NT2/D1 (cell line): ENCODE data around the gene MUC5B.
A peak's percentile ranks its signal among the peaks of the same experiment; 100 is the strongest.

Experiments
- DNase-seq: peaks from one replicate; pipeline ENCODE4 v3.0.0-alpha.2; 2011; ENCODE audit warnings: low read depth, low spot score
- H3K27me3 ChIP-seq: 2 replicates; pipeline ENCODE4 v1.6.0; 2011; ENCODE audit warnings: mild to moderate bottlenecking; ENCODE audit not compliant: insufficient read length, insufficient read depth
- H3K36me3 ChIP-seq: 2 replicates; pipeline ENCODE4 v1.6.1; 2011; ENCODE audit warnings: mild to moderate bottlenecking, low read length, mixed read lengths; ENCODE audit not compliant: insufficient read depth, insufficient read length
- H3K4me1 ChIP-seq: 2 replicates; pipeline ENCODE4 v1.5.1; 2011; ENCODE audit not compliant: insufficient read depth, insufficient read length
- H3K4me3 ChIP-seq: 2 replicates; pipeline ENCODE4 v1.5.1; 2011; ENCODE audit warnings: low read depth; ENCODE audit not compliant: insufficient read length
- H3K9ac ChIP-seq: 2 replicates; pipeline ENCODE4 v1.6.0; 2011; ENCODE audit warnings: low read depth; ENCODE audit not compliant: insufficient read length
- H3K9me3 ChIP-seq: 2 replicates; pipeline ENCODE4 v1.5.1; 2011; ENCODE audit warnings: mild to moderate bottlenecking, low read length; ENCODE audit not compliant: insufficient read depth
- SUZ12 ChIP-seq: IDR thresholded peaks from 2 replicates; pipeline ENCODE4 v1.6.1; 2011; ENCODE audit not compliant: insufficient read length, insufficient read depth; ENCODE audit errors: extremely low read depth
- YY1 ChIP-seq: IDR thresholded peaks from 2 replicates; pipeline ENCODE4 v1.6.1; 2011; ENCODE audit not compliant: insufficient read length, insufficient read depth
- ZNF274 ChIP-seq: IDR thresholded peaks from 2 replicates; pipeline ENCODE4 v1.6.1; 2011; ENCODE audit warnings: mild to moderate bottlenecking, low read depth, low read length

MUC5B gene

GRCh38 chr11:1218256-1218787, 4.5 kb upstream of the MUC5B start:
- no peaks in the 10 kb centered on the region for H3K36me3 ChIP-seq
- peaks cover 18% of the 10 kb centered on the region for H3K27me3 ChIP-seq
- H3K4me3 ChIP-seq: no peak overlapping the region
- no peak for TF ChIP-seq ZNF274
- TF ChIP-seq YY1: no peak
- no peak for TF ChIP-seq SUZ12
- no peak for DNase-seq
- no peak overlapping the region for H3K9ac ChIP-seq
- peaks cover 8% of the 10 kb centered on the region for H3K4me1 ChIP-seq
- peaks cover 18% of the 10 kb centered on the region for H3K9me3 ChIP-seq

GRCh38 chr11:1218788-1219445, 3.9 kb upstream of the MUC5B start:
- Histone ChIP-seq H3K9ac (no peak overlapping the region), H3K27me3 (peaks cover 16% of the 10 kb centered on the region)

GRCh38 chr11:1219446-1219833, 3.4 kb upstream of the MUC5B start:
- Histone ChIP-seq H3K4me3 (no peak overlapping the region), H3K4me1 (peaks cover 15% of the 10 kb centered on the region), H3K9ac (peak overlapping the region; percentile 42), H3K27me3 (peaks cover 12% of the 10 kb centered on the region), H3K9me3 (peaks cover 11% of the 10 kb centered on the region; the same call in 1 of the 2 replicates), H3K36me3 (no peaks in the 10 kb centered on the region)
- TF ChIP-seq ZNF274 (no peak), YY1 (no peak), SUZ12 (no peak)
- no peak for DNase-seq

More at GRCh38 chr11:1218788-1219445, 3.9 kb upstream of the MUC5B start:
- Histone ChIP-seq H3K36me3 (no peaks in the 10 kb centered on the region), H3K4me3 (no peak overlapping the region), H3K9me3 (peaks cover 16% of the 10 kb centered on the region), H3K4me1 (peaks cover 12% of the 10 kb centered on the region)
- DNase-seq: no peak
- TF ChIP-seq SUZ12: no peak
- TF ChIP-seq YY1: no peak
- TF ChIP-seq ZNF274: no peak

GRCh38 chr11:1219834-1220815, 2.7 kb upstream of the MUC5B start:
- H3K9ac ChIP-seq: peak overlapping the region; percentile 42
- H3K4me3 ChIP-seq: no peak overlapping the region
- TF ChIP-seq ZNF274: no peak
- TF ChIP-seq YY1: no peak
- TF ChIP-seq SUZ12: no peak
- H3K9me3 ChIP-seq: 0 out of 2 replicates have a peak, but pooled peaks cover 4% of the 10 kb centered on the region
- DNase-seq: no peak
- no peaks in the 10 kb centered on the region for H3K36me3 ChIP-seq
- peaks cover 5% of the 10 kb centered on the region for H3K27me3 ChIP-seq
- peaks cover 21% of the 10 kb centered on the region for H3K4me1 ChIP-seq

- Histone ChIP-seq H3K27me3 (peaks cover 1% of the 10 kb centered on the region), H3K36me3 (no peaks in the 10 kb centered on the region), H3K9me3 (no peaks in the 10 kb centered on the region), H3K4me1 (peaks cover 26% of the 10 kb centered on the region), H3K4me3 (no peak overlapping the region), H3K9ac (no peak overlapping the region)
- DNase-seq: no peak
- no peak for TF ChIP-seq SUZ12
- TF ChIP-seq YY1: no peak
- no peak for TF ChIP-seq ZNF274
Measured at GRCh38 chr11:1220941-1221721, 1.7 kb upstream of the MUC5B start.

GRCh38 chr11:1221848-1222311, 986 bp upstream of the MUC5B start:
- no peak for DNase-seq
- Histone ChIP-seq H3K36me3 (no peaks in the 10 kb centered on the region), H3K9me3 (no peaks in the 10 kb centered on the region), H3K27me3 (no peaks in the 10 kb centered on the region), H3K4me1 (peaks cover 26% of the 10 kb centered on the region), H3K4me3 (no peak overlapping the region), H3K9ac (no peak overlapping the region)
- TF ChIP-seq SUZ12 (no peak), ZNF274 (no peak), YY1 (no peak)
